ENCODE results near the gene RBM5. TPM values are rescaled to one million over a fixed set of nuclear protein-coding genes. Genes with fewer than 3 reads are reported as not detected.
A peak's percentile ranks its signal among the peaks of the same experiment; 100 is the strongest.
"Not testable (repeated sequence)": the region's sequence is repeated elsewhere in the genome, so short reads cannot be mapped to it uniquely, and the experiment has no call there.

Gene RBM5
- total RNA-seq, 1 donor from 2014 or later, result 153 TPM

GRCh38 chr3:50068134-50068533 lies 20.6 kb upstream of the RBM5 start:
- DNase-seq, result no peak
- intact Hi-C loops (cut with DNase I), result no loop called here
- no peak for TF ChIP-seq CTCF (IDR thresholded peaks at IDR 0.05)
- Histone ChIP-seq H3K27me3 (ENCODE audit: low read depth) (no peaks in the 10 kb centered on the region), H3K36me3 (peaks cover 100% of the 10 kb centered on the region), H3K27ac (no peak overlapping the region), H3K4me3 (no peak overlapping the region), H3K9me3 (no peaks in the 10 kb centered on the region), H3K4me1 (no peaks in the 10 kb centered on the region)
- ATAC-seq, result no peak

- Histone ChIP-seq H3K4me3 (no peak overlapping the region), H3K4me1 (no peaks in the 10 kb centered on the region), H3K9me3 (no peaks in the 10 kb centered on the region), H3K36me3 (peaks cover 52% of the 10 kb centered on the region), H3K27me3 (ENCODE audit: low read depth) (no peaks in the 10 kb centered on the region), H3K27ac (no peak overlapping the region)
- ATAC-seq (no peak), DNase-seq (no peak)
- no peak for TF ChIP-seq CTCF (IDR thresholded peaks at IDR 0.05)
- intact Hi-C loops (cut with DNase I), result no loop called here
These were observed 10.6 kb upstream of the RBM5 start for GRCh38 chr3:50078091-50078490.

- intact Hi-C loops (cut with DNase I), result no loop called here
- no peaks in the 10 kb centered on the region for H3K4me1 ChIP-seq
- no peak for TF ChIP-seq CTCF (IDR thresholded peaks at IDR 0.05)
- no peak for DNase-seq
- H3K27ac ChIP-seq, result no peak overlapping the region
- peaks cover 47% of the 10 kb centered on the region for H3K36me3 ChIP-seq
- no peak for ATAC-seq
- H3K4me3 ChIP-seq, result no peak overlapping the region
- no peaks in the 10 kb centered on the region for H3K27me3 ChIP-seq (ENCODE audit: low read depth)
- no peaks in the 10 kb centered on the region for H3K9me3 ChIP-seq
These were observed 10.1 kb upstream of the RBM5 start for GRCh38 chr3:50078622-50079021.

- ATAC-seq; H3K4me1 ChIP-seq; H3K27ac ChIP-seq; DNase-seq; H3K9me3 ChIP-seq; H3K36me3 ChIP-seq; intact Hi-C loops (cut with DNase I); H3K27me3 ChIP-seq (ENCODE audit: low read depth); H3K4me3 ChIP-seq: not testable (repeated sequence)
These were observed 3.8 kb upstream of the RBM5 start for GRCh38 chr3:50084951-50085350.

- H3K9me3 ChIP-seq, result no peaks in the 10 kb centered on the region
- peaks cover 29% of the 10 kb centered on the region for H3K4me1 ChIP-seq
- no peaks in the 10 kb centered on the region for H3K27me3 ChIP-seq (ENCODE audit: low read depth)
- H3K4me3 ChIP-seq, result peak overlapping the region; percentile 69
- H3K27ac ChIP-seq, result peak overlapping the region; percentile 91
- peak; percentile 39 to 44 for ATAC-seq
- no peak for TF ChIP-seq CTCF (IDR thresholded peaks at IDR 0.05)
- intact Hi-C loops (cut with DNase I), result no loop called here
- H3K36me3 ChIP-seq, result peaks cover 44% of the 10 kb centered on the region
- DNase-seq, result no peak
These were observed 858 bp downstream of the RBM5 start for GRCh38 chr3:50089609-50089945.

- Histone ChIP-seq H3K9me3 (no peaks in the 10 kb centered on the region), H3K27me3 (ENCODE audit: low read depth) (no peaks in the 10 kb centered on the region), H3K36me3 (peaks cover 58% of the 10 kb centered on the region), H3K4me1 (peaks cover 38% of the 10 kb centered on the region), H3K27ac (no peak overlapping the region), H3K4me3 (peak overlapping the region; percentile 69)
- ATAC-seq, result no peak
- DNase-seq, result no peak
- no peak for TF ChIP-seq CTCF (IDR thresholded peaks at IDR 0.05)
- intact Hi-C loops (cut with DNase I), result no loop called here
These were observed 2.3 kb downstream of the RBM5 start for GRCh38 chr3:50090984-50091383.
